Diencephalon (tissue), 1 donor: ENCODE data around the gene RAD23B. TPM values are rescaled to one million over a fixed set of nuclear protein-coding genes. Genes with fewer than 3 reads are reported as not detected.

Experiments used
- total RNA-seq: library from RNA; depleted of rRNA; stranded (reverse); fragments of >200 nt; gene quantifications from one replicate; pipeline ENCODE4 v1.2.3, GENCODE V29; 2014

RAD23B gene
- total RNA-seq, result 107 TPM

DNA sequence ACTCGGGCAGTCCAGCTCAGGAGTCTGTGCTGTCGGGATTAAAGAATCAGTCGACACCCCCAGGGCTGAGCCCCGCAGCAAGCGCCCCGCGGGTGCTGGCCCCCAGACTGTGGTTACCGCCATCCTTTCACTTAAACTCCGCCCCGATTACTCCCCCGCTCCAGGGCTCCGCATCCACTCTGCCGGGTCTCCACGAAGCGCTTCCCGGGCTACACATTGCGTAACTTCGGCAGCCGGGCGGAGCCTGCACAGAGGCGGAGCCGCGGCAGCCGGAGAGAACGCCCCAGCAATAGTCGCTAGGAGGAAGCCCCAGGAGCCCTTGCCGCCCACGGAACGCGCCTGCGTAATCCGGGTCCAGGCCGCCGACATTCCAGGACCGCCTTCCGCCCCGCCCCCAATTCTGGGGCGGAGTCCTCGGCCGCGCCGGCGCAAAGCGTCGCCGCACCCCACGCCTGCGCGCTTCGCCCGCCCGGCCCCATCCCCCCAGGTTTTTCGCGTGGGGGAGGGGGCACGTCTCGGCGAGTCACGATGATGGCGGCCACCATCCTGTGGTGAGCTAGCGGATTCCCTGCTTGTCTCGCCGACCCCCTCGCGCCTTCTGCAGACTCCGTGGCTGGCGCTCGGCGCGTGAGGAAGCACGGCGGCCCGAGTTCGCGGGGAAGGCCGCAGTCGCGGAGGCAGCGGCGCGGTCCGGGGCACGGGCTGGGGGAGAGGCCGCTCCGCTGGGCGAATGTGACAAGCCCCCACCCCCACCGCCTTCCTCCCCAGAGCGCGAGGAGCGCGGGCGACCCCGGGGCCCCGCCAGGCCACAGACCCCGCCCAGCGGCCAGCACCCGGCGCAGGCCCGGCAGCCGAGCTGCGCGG, at the start of gene RAD23B:
TSS of gene RAD23B (plus strand) at position 521 of the 864 bp plus-strand sequence. CDS start 351 bp downstream, outside the sequence.

Other genes with a start within 250 kb of the RAD23B start
- gene KLF4, start 206.5 kb downstream of the RAD23B start, total RNA-seq, result 4.8 TPM